22Rv1 (cell line): ENCODE data around the gene CDKN3.
A peak's percentile ranks its signal among the peaks of the same experiment; 100 is the strongest.
"Not testable (repeated sequence)": the region's sequence is repeated elsewhere in the genome, so short reads cannot be mapped to it uniquely, and the experiment has no call there.

Source experiments
- H3K27ac ChIP-seq: fragments of 450-650 bp; 2 replicates; pipeline ENCODE4 v1.5.1; 2017
- ZFX ChIP-seq: fragments of 450-650 bp; IDR thresholded peaks from 2 replicates; pipeline ENCODE4 v1.6.1; 2017; ENCODE audit warnings: antibody characterized with exemption, borderline replicate concordance
- TF ChIP-seq, protein P1 (sequence below): fragments of 450-650 bp; IDR thresholded peaks from 2 replicates; pipeline ENCODE4 v1.5.1; 2017; ENCODE audit warnings: mild to moderate bottlenecking

The CDKN3 gene

DNA sequence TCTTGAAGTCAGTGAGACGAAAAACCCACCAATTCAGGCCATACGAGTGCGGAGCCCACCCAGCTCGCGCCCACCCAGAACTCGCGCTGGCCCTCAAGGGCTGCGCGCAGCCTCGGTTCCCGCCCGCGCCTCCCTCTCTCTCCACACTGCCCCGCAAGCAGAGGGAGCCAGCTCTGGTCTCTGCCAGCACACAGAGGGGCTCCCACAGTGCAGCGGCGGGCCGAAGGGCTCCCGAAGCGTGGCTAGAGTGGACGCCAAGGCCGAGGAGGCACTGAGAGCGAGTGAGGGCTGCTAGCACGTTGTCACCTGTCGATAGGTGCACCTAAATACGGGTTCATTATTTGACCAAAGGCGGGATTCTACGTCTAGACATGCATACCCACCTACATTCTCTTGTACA lies 2.2 kb upstream of the CDKN3 start:
- no peak for TF ChIP-seq ZFX
- TF ChIP-seq, protein P1, sequence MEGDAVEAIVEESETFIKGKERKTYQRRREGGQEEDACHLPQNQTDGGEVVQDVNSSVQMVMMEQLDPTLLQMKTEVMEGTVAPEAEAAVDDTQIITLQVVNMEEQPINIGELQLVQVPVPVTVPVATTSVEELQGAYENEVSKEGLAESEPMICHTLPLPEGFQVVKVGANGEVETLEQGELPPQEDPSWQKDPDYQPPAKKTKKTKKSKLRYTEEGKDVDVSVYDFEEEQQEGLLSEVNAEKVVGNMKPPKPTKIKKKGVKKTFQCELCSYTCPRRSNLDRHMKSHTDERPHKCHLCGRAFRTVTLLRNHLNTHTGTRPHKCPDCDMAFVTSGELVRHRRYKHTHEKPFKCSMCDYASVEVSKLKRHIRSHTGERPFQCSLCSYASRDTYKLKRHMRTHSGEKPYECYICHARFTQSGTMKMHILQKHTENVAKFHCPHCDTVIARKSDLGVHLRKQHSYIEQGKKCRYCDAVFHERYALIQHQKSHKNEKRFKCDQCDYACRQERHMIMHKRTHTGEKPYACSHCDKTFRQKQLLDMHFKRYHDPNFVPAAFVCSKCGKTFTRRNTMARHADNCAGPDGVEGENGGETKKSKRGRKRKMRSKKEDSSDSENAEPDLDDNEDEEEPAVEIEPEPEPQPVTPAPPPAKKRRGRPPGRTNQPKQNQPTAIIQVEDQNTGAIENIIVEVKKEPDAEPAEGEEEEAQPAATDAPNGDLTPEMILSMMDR = no peak
- H3K27ac ChIP-seq = no peak overlapping the region

GRCh38 chr14:54395284-54395683 lies 1.5 kb upstream of the CDKN3 start:
- TF ChIP-seq, protein P1 = no peak
- TF ChIP-seq ZFX = no peak
- no peak overlapping the region for H3K27ac ChIP-seq

DNA sequence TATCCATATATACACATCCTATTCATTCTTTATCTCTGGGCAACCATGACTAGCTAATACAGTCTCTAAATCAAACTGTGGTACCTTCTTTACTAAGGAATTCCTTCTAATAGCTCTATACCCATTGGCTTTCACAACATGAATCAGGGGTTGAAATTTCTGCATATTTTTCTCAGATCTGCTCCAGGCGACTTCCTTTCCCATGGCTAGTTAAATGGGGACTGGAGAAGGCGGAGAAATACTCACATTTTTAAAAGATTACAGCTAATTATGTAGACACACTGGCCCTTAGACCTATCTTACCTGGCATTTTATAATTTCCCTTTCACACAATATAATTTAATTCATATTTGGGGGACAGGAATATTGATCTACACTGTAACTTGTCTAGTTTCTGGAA lies 1.1 kb upstream of the CDKN3 start:
- peak overlapping the region; percentile 66; the same call in 1 of the 2 replicates for H3K27ac ChIP-seq
- no peak for TF ChIP-seq ZFX
- TF ChIP-seq, protein P1 = no peak

GRCh38 chr14:54396183-54396492 lies 669 bp upstream of the CDKN3 start:
- TF ChIP-seq, protein P1 = no peak
- no peak for TF ChIP-seq ZFX
- H3K27ac ChIP-seq = peak overlapping the region; percentile 66

DNA sequence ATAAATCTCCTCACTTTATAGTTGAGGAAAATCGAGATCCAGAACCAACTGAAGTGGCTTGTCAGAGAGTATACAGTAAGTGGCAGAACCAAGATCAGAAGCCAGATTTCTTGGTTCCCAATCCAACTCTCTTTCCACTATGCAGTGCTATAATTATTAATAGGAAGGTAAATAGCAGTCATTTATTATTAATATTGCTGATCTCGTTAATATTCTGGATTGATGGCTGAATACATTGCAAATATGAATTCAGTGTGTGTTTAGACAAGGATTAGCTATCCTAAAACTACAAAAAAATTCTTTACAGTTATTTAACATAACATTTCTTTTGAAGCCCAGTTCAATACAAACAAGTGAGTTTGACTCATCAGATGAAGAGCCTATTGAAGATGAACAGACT lies 2.8 kb downstream of the CDKN3 start:
- TF ChIP-seq, protein P1 = no peak
- TF ChIP-seq ZFX = no peak
- no peak overlapping the region for H3K27ac ChIP-seq

GRCh38 chr14:54403401-54404005 lies 6.7 kb downstream of the CDKN3 start:
- H3K27ac ChIP-seq = not testable (repeated sequence)

DNA sequence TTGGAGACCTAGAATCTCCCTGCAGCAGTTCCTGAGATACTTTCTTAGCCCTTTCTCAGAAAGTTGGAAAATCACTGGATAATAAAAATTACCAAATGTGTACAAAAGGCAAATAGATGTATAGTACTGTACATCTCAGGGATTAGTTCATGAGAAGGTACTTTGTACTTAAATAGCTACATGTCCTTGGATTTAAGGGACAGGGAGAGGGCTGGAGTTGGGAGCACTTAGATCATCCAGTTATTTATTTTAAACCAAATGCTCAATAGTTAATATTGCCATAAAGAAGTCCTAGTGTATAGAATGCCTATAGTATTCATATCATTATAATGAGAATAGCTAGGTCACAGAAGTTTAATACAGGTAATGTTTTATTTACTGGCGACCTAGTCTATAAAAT lies 13.4 kb downstream of the CDKN3 start:
- TF ChIP-seq, protein P1 = no peak
- TF ChIP-seq ZFX = no peak
- H3K27ac ChIP-seq = no peak overlapping the region

GRCh38 chr14:54411371-54411770 lies 14.6 kb downstream of the CDKN3 start:
- H3K27ac ChIP-seq = no peak overlapping the region

More at GRCh38 chr14:54411371-54411770, 14.6 kb downstream of the CDKN3 start:
- no peak for TF ChIP-seq ZFX
- TF ChIP-seq, protein P1 = no peak
